WERI-Rb-1 (cell line): ENCODE data around the gene PDZRN3.
A peak's percentile ranks its signal among the peaks of the same experiment; 100 is the strongest.

Experiments used
- DNase-seq: peaks from one replicate; pipeline ENCODE4 v3.0.0-alpha.2; 2020
- H3K27ac ChIP-seq: fragments of 250-450 bp; sonication (Bioruptor Pico); 2 replicates; pipeline ENCODE4 v1.5.1; 2020; ENCODE audit warnings: mild to moderate bottlenecking, moderate library complexity
- H3K27me3 ChIP-seq: fragments of 250-450 bp; sonication (Bioruptor Pico); 2 replicates; pipeline ENCODE4 v1.5.1; 2021; ENCODE audit warnings: mild to moderate bottlenecking, low read depth, moderate library complexity; ENCODE audit not compliant: insufficient read depth, severe bottlenecking
- H3K36me3 ChIP-seq: fragments of 250-450 bp; sonication (Bioruptor Pico); 2 replicates; pipeline ENCODE4 v1.5.1; 2020; ENCODE audit warnings: mild to moderate bottlenecking, moderate library complexity
- H3K4me3 ChIP-seq: 2 replicates; pipeline ENCODE4 v1.5.1; 2011; ENCODE audit warnings: low read depth, mild to moderate bottlenecking, control low read depth, low read length
- H3K9me3 ChIP-seq: fragments of 250-450 bp; sonication (Bioruptor Pico); 2 replicates; pipeline ENCODE4 v1.5.1; 2021; ENCODE audit warnings: mild to moderate bottlenecking, moderate library complexity; ENCODE audit not compliant: severe bottlenecking
- TF ChIP-seq, protein P1 (sequence below): IDR thresholded peaks from 2 replicates; pipeline ENCODE4 v1.5.1; 2011; ENCODE audit warnings: low read depth, mild to moderate bottlenecking, control low read depth, inconsistent platforms, low read length

Gene PDZRN3

GRCh38 chr3:73508330-73508954, 116.3 kb downstream of the PDZRN3 start:
- H3K36me3 ChIP-seq: no peaks in the 10 kb centered on the region
- no peak overlapping the region for H3K4me3 ChIP-seq
- TF ChIP-seq, protein P1, sequence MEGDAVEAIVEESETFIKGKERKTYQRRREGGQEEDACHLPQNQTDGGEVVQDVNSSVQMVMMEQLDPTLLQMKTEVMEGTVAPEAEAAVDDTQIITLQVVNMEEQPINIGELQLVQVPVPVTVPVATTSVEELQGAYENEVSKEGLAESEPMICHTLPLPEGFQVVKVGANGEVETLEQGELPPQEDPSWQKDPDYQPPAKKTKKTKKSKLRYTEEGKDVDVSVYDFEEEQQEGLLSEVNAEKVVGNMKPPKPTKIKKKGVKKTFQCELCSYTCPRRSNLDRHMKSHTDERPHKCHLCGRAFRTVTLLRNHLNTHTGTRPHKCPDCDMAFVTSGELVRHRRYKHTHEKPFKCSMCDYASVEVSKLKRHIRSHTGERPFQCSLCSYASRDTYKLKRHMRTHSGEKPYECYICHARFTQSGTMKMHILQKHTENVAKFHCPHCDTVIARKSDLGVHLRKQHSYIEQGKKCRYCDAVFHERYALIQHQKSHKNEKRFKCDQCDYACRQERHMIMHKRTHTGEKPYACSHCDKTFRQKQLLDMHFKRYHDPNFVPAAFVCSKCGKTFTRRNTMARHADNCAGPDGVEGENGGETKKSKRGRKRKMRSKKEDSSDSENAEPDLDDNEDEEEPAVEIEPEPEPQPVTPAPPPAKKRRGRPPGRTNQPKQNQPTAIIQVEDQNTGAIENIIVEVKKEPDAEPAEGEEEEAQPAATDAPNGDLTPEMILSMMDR: peak; percentile 62
- H3K27me3 ChIP-seq: no peaks in the 10 kb centered on the region
- no peaks in the 10 kb centered on the region for H3K9me3 ChIP-seq
- DNase-seq: peak; percentile 78
- peak overlapping the region; percentile 71 for H3K27ac ChIP-seq

DNA sequence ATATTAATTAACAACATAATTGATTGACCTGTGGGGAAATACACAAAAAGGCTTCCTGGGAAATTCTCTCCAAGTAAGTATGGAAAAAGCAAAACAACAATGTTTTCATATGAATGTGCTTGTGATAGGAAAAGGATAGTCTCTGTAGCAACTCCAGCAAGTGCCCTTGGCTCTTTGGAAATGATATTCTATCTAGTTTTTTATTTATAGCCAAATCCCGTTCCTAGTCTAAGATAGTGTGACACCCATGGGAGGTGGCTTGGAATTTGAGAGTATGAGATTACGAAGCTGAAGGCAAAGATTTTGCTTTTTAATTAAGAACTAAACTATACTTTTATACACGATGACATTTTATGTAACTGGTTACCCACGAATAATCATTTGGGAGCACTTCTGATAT, 119.9 kb downstream of the PDZRN3 start:
- Histone ChIP-seq H3K9me3 (no peaks in the 10 kb centered on the region), H3K27ac (no peak overlapping the region), H3K27me3 (no peaks in the 10 kb centered on the region), H3K36me3 (no peaks in the 10 kb centered on the region), H3K4me3 (no peak overlapping the region)
- DNase-seq: no peak
- TF ChIP-seq, protein P1: no peak

DNA sequence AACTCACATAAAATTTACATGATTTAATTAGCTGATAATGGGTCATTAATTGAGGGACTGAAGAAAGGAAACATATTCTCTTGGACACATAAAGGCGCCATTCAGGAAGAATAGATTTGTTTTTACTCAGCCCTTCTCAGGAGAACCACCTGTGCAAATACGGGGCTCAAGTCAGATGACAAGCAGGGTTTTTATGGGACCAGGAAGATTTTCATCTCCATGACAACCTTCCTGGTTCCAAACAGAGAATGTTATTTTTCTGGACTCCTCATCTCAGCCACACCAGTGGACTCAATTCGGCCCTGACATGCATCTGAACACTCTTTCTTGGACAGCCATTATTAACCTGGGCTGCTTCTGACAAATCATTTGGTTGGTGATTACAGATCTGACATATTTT, 120.5 kb downstream of the PDZRN3 start:
- no peak overlapping the region for H3K4me3 ChIP-seq
- H3K27me3 ChIP-seq: no peaks in the 10 kb centered on the region
- no peak overlapping the region for H3K27ac ChIP-seq
- TF ChIP-seq, protein P1: no peak
- H3K9me3 ChIP-seq: no peaks in the 10 kb centered on the region
- H3K36me3 ChIP-seq: no peaks in the 10 kb centered on the region
- DNase-seq: no peak

- Histone ChIP-seq H3K9me3 (no peaks in the 10 kb centered on the region), H3K4me3 (no peak overlapping the region), H3K36me3 (no peaks in the 10 kb centered on the region), H3K27ac (no peak overlapping the region), H3K27me3 (no peaks in the 10 kb centered on the region)
- TF ChIP-seq, protein P1: no peak
- no peak for DNase-seq
Measured at GRCh38 chr3:73503781-73504180, 121.0 kb downstream of the PDZRN3 start.

GRCh38 chr3:73502609-73503583, 121.8 kb downstream of the PDZRN3 start:
- peak; percentile 77 for DNase-seq

More at GRCh38 chr3:73502609-73503583, 121.8 kb downstream of the PDZRN3 start:
- TF ChIP-seq, protein P1: peak; percentile 81
- no peaks in the 10 kb centered on the region for H3K27me3 ChIP-seq
- H3K27ac ChIP-seq: no peak overlapping the region
- no peaks in the 10 kb centered on the region for H3K9me3 ChIP-seq
- H3K36me3 ChIP-seq: no peaks in the 10 kb centered on the region
- H3K4me3 ChIP-seq: no peak overlapping the region
